AG10803 (cell line): ENCODE measurements around the gene UNCX.

ENCODE experiments used
- DNase-seq: peaks from one replicate; pipeline ENCODE4 v3.0.0; 2010; ENCODE audit warnings: low read depth
- H3K4me3 ChIP-seq: 2 replicates; pipeline ENCODE4 v1.5.1; 2011; ENCODE audit warnings: mild to moderate bottlenecking, low read length, control low read depth
- TF ChIP-seq, protein P1 (sequence below): conservative IDR thresholded peaks from 2 replicates; pipeline ENCODE4 v1.5.1; 2011; ENCODE audit warnings: mild to moderate bottlenecking, low read length, control low read depth, inconsistent platforms

Gene UNCX

GRCh38 chr7:1220000-1220726, 12.5 kb upstream of the UNCX start:
- H3K4me3 ChIP-seq = no peak overlapping the region
- TF ChIP-seq, protein P1, sequence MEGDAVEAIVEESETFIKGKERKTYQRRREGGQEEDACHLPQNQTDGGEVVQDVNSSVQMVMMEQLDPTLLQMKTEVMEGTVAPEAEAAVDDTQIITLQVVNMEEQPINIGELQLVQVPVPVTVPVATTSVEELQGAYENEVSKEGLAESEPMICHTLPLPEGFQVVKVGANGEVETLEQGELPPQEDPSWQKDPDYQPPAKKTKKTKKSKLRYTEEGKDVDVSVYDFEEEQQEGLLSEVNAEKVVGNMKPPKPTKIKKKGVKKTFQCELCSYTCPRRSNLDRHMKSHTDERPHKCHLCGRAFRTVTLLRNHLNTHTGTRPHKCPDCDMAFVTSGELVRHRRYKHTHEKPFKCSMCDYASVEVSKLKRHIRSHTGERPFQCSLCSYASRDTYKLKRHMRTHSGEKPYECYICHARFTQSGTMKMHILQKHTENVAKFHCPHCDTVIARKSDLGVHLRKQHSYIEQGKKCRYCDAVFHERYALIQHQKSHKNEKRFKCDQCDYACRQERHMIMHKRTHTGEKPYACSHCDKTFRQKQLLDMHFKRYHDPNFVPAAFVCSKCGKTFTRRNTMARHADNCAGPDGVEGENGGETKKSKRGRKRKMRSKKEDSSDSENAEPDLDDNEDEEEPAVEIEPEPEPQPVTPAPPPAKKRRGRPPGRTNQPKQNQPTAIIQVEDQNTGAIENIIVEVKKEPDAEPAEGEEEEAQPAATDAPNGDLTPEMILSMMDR = no peak
- no peak for DNase-seq

DNA sequence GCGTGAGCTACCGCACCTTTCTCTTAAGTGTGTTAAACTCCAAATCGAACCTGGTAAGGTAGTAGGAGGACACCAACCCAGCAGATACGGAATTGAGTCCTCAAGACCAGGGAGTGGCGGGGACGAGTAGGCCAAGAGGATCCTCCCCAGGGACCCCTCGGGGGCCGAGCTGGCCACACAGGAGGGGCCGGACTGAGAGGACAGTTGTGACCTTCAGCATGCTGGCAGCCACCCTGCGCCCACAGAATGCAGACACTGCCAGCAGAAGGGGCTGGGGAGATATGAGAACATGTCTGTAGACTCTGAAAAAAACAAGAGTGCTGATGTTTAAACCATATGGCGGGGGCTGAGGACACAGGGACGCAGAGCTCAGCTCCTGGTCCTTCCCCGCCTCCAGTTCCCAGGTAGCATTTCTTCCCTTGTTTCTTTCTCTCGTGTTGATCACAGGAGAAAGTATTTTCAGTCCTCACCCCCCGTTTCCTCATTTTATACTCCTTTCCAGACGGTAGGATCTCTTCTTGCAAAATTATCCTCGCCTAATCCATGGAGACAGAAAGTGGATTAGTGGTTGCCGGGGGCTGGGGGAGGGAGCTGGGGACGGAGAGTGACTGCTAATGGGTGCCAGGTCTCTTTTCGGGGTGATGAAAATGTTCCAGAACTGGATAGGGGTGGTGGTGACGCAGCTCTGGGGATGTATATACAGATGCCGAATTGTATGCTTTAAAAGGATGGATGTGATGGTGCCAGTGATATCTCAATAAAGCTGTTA, 11.5 kb upstream of the UNCX start:
- no peak for DNase-seq
- H3K4me3 ChIP-seq = no peak overlapping the region
- TF ChIP-seq, protein P1 = no peak

- DNase-seq = no peak
- TF ChIP-seq, protein P1 = peak; percentile 7; the same call in 1 of the 2 replicates
- H3K4me3 ChIP-seq = no peak overlapping the region
Measured at GRCh38 chr7:1223196-1223981, 9.3 kb upstream of the UNCX start.

DNA sequence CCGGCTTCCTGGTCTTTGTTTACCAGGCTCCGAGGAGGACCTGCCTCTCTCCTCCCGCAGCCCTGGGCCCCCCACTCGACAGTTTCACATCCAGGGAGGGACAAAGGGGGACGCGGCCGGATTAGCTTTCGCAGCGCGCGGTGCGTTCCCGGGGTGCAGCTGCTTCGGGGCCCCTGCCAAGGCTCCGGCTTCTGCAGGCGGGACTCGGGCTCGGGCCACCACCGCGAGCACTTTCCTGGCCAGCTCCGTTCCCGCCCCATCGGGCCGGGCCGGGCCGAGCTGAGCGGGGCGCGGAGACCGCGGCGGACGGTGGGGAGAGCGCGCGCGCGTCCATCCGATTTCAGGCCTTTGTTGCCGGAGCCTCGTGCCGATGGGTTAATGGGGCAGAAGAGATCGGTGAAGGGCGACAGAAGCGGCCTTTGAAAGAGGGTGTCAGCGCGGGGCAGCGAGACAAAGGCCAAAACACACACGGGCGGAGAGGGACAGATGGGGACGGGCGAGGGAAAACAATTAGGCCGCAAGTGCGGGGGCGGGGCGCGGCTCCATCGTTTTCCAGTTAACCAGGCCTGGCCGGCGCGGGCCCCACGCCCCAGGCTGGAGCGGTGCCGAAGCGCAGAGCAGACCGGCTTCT, 8.5 kb upstream of the UNCX start:
- H3K4me3 ChIP-seq = no peak overlapping the region
- TF ChIP-seq, protein P1 = no peak
- DNase-seq = no peak

DNA sequence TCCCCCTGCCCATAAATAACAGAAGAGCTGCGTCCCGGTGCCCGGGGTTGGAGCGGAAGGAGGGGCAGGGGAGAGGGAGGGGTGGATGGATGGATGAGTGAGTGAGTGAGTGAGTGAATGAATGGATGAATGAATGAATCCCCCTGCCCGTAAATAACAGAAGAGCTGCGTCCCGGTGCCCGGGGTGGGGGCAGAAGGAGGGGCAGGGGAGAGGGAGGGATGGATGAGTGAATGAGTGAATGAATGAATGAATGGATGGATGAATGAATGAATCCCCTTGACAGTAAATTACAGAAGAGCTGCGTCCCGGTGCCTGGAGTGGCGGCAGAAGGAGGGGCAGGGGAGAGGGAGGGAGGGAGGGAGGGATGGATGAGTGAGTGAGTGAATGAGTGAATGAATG, 7.6 kb upstream of the UNCX start:
- H3K4me3 ChIP-seq = no peak overlapping the region
- TF ChIP-seq, protein P1 = no peak
- DNase-seq = no peak

- no peak for DNase-seq
- no peak overlapping the region for H3K4me3 ChIP-seq
Measured at GRCh38 chr7:1225441-1226185, 7.1 kb upstream of the UNCX start.

More at GRCh38 chr7:1225441-1226185, 7.1 kb upstream of the UNCX start:
- TF ChIP-seq, protein P1 = peak; percentile 47
